ENCODE measurements around the gene CDKAL1.

GRCh38 chr6:20492099-20492498, 42.2 kb upstream of the CDKAL1 start:
- TF ChIP-seq CTCF (IDR thresholded peaks at IDR 0.05) (no peak), POLR2A (IDR thresholded peaks at IDR 0.05) (no peak), EP300 (IDR thresholded peaks at IDR 0.05) (no peak)

All from tibial nerve (tissue), 4 donors.